ENCODE data around the gene FLRT2.
A peak's percentile ranks its signal among the peaks of the same experiment; 100 is the strongest.

DNA sequence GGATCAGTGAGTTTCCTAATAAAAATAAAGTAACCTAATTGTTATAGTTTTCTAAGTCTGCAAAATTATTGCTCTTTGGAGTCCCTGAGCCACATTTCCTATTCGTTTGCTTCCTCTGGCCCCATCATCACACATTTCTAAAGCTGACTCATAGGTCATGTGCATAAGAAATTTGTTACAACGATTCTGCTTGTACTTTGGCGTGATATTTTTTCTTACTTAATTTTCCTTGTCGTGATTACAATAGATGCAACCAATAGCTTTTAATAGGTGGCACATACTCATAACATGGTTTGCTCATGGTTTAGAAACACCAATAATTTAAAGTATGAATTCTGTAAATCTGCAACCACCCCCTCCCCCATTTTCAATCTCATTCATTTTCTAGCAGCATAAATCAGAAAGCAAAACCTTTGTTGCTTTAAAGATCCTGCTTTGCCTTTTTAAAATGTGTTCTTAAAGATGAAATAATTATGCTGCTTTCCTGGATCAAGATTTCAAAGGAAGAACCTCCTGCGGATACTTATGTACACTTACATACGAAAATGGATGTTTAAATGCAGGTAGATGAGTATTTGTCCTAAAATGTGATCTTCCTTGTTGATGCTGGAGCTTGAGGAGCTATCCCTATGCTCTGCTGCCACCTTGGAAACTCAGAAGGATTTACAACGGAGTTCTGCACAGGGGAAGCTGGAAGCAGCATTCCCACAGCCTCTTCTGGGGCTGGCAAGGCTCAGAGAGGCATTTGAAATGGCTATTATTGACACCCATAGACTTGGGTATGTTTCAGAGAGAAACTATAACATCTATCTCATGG, 1.7 kb upstream of the FLRT2 start:
- TF ChIP-seq, protein P1, sequence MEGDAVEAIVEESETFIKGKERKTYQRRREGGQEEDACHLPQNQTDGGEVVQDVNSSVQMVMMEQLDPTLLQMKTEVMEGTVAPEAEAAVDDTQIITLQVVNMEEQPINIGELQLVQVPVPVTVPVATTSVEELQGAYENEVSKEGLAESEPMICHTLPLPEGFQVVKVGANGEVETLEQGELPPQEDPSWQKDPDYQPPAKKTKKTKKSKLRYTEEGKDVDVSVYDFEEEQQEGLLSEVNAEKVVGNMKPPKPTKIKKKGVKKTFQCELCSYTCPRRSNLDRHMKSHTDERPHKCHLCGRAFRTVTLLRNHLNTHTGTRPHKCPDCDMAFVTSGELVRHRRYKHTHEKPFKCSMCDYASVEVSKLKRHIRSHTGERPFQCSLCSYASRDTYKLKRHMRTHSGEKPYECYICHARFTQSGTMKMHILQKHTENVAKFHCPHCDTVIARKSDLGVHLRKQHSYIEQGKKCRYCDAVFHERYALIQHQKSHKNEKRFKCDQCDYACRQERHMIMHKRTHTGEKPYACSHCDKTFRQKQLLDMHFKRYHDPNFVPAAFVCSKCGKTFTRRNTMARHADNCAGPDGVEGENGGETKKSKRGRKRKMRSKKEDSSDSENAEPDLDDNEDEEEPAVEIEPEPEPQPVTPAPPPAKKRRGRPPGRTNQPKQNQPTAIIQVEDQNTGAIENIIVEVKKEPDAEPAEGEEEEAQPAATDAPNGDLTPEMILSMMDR (IDR thresholded peaks at IDR 0.05), result peak in 5 of 6 experiments; percentile 29 to 60 (median 39)
- no peak for TF ChIP-seq POLR2A (IDR thresholded peaks at IDR 0.05)

All from esophagus squamous epithelium (tissue), 4 donors.